ENCODE data around the gene CCDC171. TPM values are rescaled to one million over a fixed set of nuclear protein-coding genes. Genes with fewer than 3 reads are reported as not detected.

Gene CCDC171
- polyA plus RNA-seq, 1 donor = 3.7 TPM

GRCh38 chr9:15856591-15856990 lies 303.7 kb downstream of the CCDC171 start:
- Histone ChIP-seq H3K27ac (ENCODE audit: low read length) (no peak overlapping the region), H3K4me1 (ENCODE audit: control insufficient read depth, insufficient read depth, low read length) (no peaks in the 10 kb centered on the region), H3K9me3 (ENCODE audit: control insufficient read depth, low read depth, low read length) (no peaks in the 10 kb centered on the region)

GRCh38 chr9:15867334-15867733 lies 314.5 kb downstream of the CCDC171 start:
- DNase-seq = no peak
- Histone ChIP-seq H3K27me3 (ENCODE audit: control insufficient read depth, insufficient read depth, low read length) (no peaks in the 10 kb centered on the region), H3K27ac (ENCODE audit: low read length) (no peak overlapping the region), H3K9me3 (ENCODE audit: control insufficient read depth, low read depth, low read length) (no peaks in the 10 kb centered on the region), H3K4me3 (ENCODE audit: low read length) (no peak overlapping the region), H3K4me1 (ENCODE audit: control insufficient read depth, insufficient read depth, low read length) (no peaks in the 10 kb centered on the region), H3K36me3 (ENCODE audit: control insufficient read depth, insufficient read depth, low read length) (no peaks in the 10 kb centered on the region)
- WGBS (ENCODE audit: insufficient coverage, low lambda C conversion rate) = 83% methylated on average over 1 of the region's 2 CpGs

More at GRCh38 chr9:15856591-15856990, 303.7 kb downstream of the CCDC171 start:
- DNase-seq = no peak
- Histone ChIP-seq H3K27me3 (ENCODE audit: control insufficient read depth, insufficient read depth, low read length) (no peaks in the 10 kb centered on the region), H3K4me3 (ENCODE audit: low read length) (no peak overlapping the region), H3K36me3 (ENCODE audit: control insufficient read depth, insufficient read depth, low read length) (no peaks in the 10 kb centered on the region)

- DNase-seq = peak; percentile 4 to 59
- no peaks in the 10 kb centered on the region for H3K36me3 ChIP-seq (ENCODE audit: control insufficient read depth, insufficient read depth, low read length)
- H3K4me1 ChIP-seq (ENCODE audit: control insufficient read depth, insufficient read depth, low read length) = no peaks in the 10 kb centered on the region
- H3K27ac ChIP-seq (ENCODE audit: low read length) = no peak overlapping the region
- no peaks in the 10 kb centered on the region for H3K9me3 ChIP-seq (ENCODE audit: control insufficient read depth, low read depth, low read length)
- H3K4me3 ChIP-seq (ENCODE audit: low read length) = no peak overlapping the region
- no peaks in the 10 kb centered on the region for H3K27me3 ChIP-seq (ENCODE audit: control insufficient read depth, insufficient read depth, low read length)
Measured at GRCh38 chr9:15867988-15868387, 315.1 kb downstream of the CCDC171 start.

GRCh38 chr9:15873573-15874177 lies 320.8 kb downstream of the CCDC171 start:
- WGBS (ENCODE audit: insufficient coverage, low lambda C conversion rate) = 13% methylated on average over 1 of the region's 2 CpGs
- Histone ChIP-seq H3K4me3 (ENCODE audit: low read length) (no peak overlapping the region), H3K36me3 (ENCODE audit: control insufficient read depth, insufficient read depth, low read length) (no peaks in the 10 kb centered on the region), H3K9me3 (ENCODE audit: control insufficient read depth, low read depth, low read length) (no peaks in the 10 kb centered on the region), H3K27ac (ENCODE audit: low read length) (no peak overlapping the region), H3K27me3 (ENCODE audit: control insufficient read depth, insufficient read depth, low read length) (no peaks in the 10 kb centered on the region), H3K4me1 (ENCODE audit: control insufficient read depth, insufficient read depth, low read length) (no peaks in the 10 kb centered on the region)
- peak; percentile 4 to 17 for DNase-seq

GRCh38 chr9:15882328-15882727 lies 329.5 kb downstream of the CCDC171 start:
- no peaks in the 10 kb centered on the region for H3K27me3 ChIP-seq (ENCODE audit: control insufficient read depth, insufficient read depth, low read length)
- DNase-seq = no peak
- H3K4me1 ChIP-seq (ENCODE audit: control insufficient read depth, insufficient read depth, low read length) = no peaks in the 10 kb centered on the region
- no peaks in the 10 kb centered on the region for H3K36me3 ChIP-seq (ENCODE audit: control insufficient read depth, insufficient read depth, low read length)
- no peak overlapping the region for H3K4me3 ChIP-seq (ENCODE audit: low read length)
- WGBS (ENCODE audit: insufficient coverage, low lambda C conversion rate) = 82% methylated on average over 4 of the region's 4 CpGs
- H3K27ac ChIP-seq (ENCODE audit: low read length) = no peak overlapping the region
- no peaks in the 10 kb centered on the region for H3K9me3 ChIP-seq (ENCODE audit: control insufficient read depth, low read depth, low read length)

GRCh38 chr9:15882883-15883282 lies 330.0 kb downstream of the CCDC171 start:
- Histone ChIP-seq H3K4me1 (ENCODE audit: control insufficient read depth, insufficient read depth, low read length) (no peaks in the 10 kb centered on the region), H3K4me3 (ENCODE audit: low read length) (no peak overlapping the region), H3K9me3 (ENCODE audit: control insufficient read depth, low read depth, low read length) (no peaks in the 10 kb centered on the region), H3K27ac (ENCODE audit: low read length) (no peak overlapping the region), H3K27me3 (ENCODE audit: control insufficient read depth, insufficient read depth, low read length) (no peaks in the 10 kb centered on the region), H3K36me3 (ENCODE audit: control insufficient read depth, insufficient read depth, low read length) (no peaks in the 10 kb centered on the region)
- no peak for DNase-seq
- WGBS (ENCODE audit: insufficient coverage, low lambda C conversion rate) = 100% methylated on average over 1 of the region's 3 CpGs

- Histone ChIP-seq H3K4me3 (ENCODE audit: low read length) (no peak overlapping the region), H3K36me3 (ENCODE audit: control insufficient read depth, insufficient read depth, low read length) (no peaks in the 10 kb centered on the region), H3K4me1 (ENCODE audit: control insufficient read depth, insufficient read depth, low read length) (no peaks in the 10 kb centered on the region), H3K27me3 (ENCODE audit: control insufficient read depth, insufficient read depth, low read length) (no peaks in the 10 kb centered on the region), H3K27ac (ENCODE audit: low read length) (no peak overlapping the region), H3K9me3 (ENCODE audit: control insufficient read depth, low read depth, low read length) (no peaks in the 10 kb centered on the region)
- WGBS (ENCODE audit: insufficient coverage, low lambda C conversion rate) = no CpG with 5 or more reads among the region's 2 CpGs
- DNase-seq = no peak
Measured at GRCh38 chr9:15885464-15885863, 332.6 kb downstream of the CCDC171 start.

- Histone ChIP-seq H3K4me1 (ENCODE audit: control insufficient read depth, insufficient read depth, low read length) (no peaks in the 10 kb centered on the region), H3K4me3 (ENCODE audit: low read length) (no peak overlapping the region), H3K36me3 (ENCODE audit: control insufficient read depth, insufficient read depth, low read length) (no peaks in the 10 kb centered on the region), H3K9me3 (ENCODE audit: control insufficient read depth, low read depth, low read length) (no peaks in the 10 kb centered on the region), H3K27ac (ENCODE audit: low read length) (no peak overlapping the region), H3K27me3 (ENCODE audit: control insufficient read depth, insufficient read depth, low read length) (no peaks in the 10 kb centered on the region)
- no peak for DNase-seq
- WGBS (ENCODE audit: insufficient coverage, low lambda C conversion rate) = 100% methylated on average over 1 of the region's 1 CpG
Measured at GRCh38 chr9:15889555-15889954, 336.7 kb downstream of the CCDC171 start.

- Histone ChIP-seq H3K27ac (ENCODE audit: low read length) (no peak overlapping the region), H3K4me3 (ENCODE audit: low read length) (no peak overlapping the region), H3K27me3 (ENCODE audit: control insufficient read depth, insufficient read depth, low read length) (no peaks in the 10 kb centered on the region), H3K4me1 (ENCODE audit: control insufficient read depth, insufficient read depth, low read length) (no peaks in the 10 kb centered on the region), H3K9me3 (ENCODE audit: control insufficient read depth, low read depth, low read length) (no peaks in the 10 kb centered on the region), H3K36me3 (ENCODE audit: control insufficient read depth, insufficient read depth, low read length) (no peaks in the 10 kb centered on the region)
- 100% methylated on average over 1 of the region's 1 CpG for WGBS (ENCODE audit: insufficient coverage, low lambda C conversion rate)
- no peak for DNase-seq
Measured at GRCh38 chr9:15901572-15901971, 348.7 kb downstream of the CCDC171 start.

- Histone ChIP-seq H3K36me3 (ENCODE audit: control insufficient read depth, insufficient read depth, low read length) (no peaks in the 10 kb centered on the region), H3K27ac (ENCODE audit: low read length) (no peak overlapping the region), H3K4me3 (ENCODE audit: low read length) (no peak overlapping the region), H3K9me3 (ENCODE audit: control insufficient read depth, low read depth, low read length) (no peaks in the 10 kb centered on the region), H3K27me3 (ENCODE audit: control insufficient read depth, insufficient read depth, low read length) (no peaks in the 10 kb centered on the region), H3K4me1 (ENCODE audit: control insufficient read depth, insufficient read depth, low read length) (no peaks in the 10 kb centered on the region)
- 100% methylated on average over 1 of the region's 6 CpGs for WGBS (ENCODE audit: insufficient coverage, low lambda C conversion rate)
- no peak for DNase-seq
Measured at GRCh38 chr9:15909297-15909696, 356.5 kb downstream of the CCDC171 start.

GRCh38 chr9:15915711-15916110 lies 362.9 kb downstream of the CCDC171 start:
- Histone ChIP-seq H3K9me3 (ENCODE audit: control insufficient read depth, low read depth, low read length) (peaks cover 5% of the 10 kb centered on the region), H3K27ac (ENCODE audit: low read length) (no peak overlapping the region), H3K4me1 (ENCODE audit: control insufficient read depth, insufficient read depth, low read length) (no peaks in the 10 kb centered on the region), H3K27me3 (ENCODE audit: control insufficient read depth, insufficient read depth, low read length) (no peaks in the 10 kb centered on the region), H3K4me3 (ENCODE audit: low read length) (no peak overlapping the region), H3K36me3 (ENCODE audit: control insufficient read depth, insufficient read depth, low read length) (no peaks in the 10 kb centered on the region)
- DNase-seq = no peak
